ENCODE data around the gene ONECUT1. TPM values are rescaled to one million over a fixed set of nuclear protein-coding genes. Genes with fewer than 3 reads are reported as not detected.

The ONECUT1 gene
- total and polyA plus RNA-seq, 2 of the 8 experiments (the other 6 are each of a cell fraction or from before 2014, with no cell fraction given) = 0.65 to 6.4 TPM

DNA sequence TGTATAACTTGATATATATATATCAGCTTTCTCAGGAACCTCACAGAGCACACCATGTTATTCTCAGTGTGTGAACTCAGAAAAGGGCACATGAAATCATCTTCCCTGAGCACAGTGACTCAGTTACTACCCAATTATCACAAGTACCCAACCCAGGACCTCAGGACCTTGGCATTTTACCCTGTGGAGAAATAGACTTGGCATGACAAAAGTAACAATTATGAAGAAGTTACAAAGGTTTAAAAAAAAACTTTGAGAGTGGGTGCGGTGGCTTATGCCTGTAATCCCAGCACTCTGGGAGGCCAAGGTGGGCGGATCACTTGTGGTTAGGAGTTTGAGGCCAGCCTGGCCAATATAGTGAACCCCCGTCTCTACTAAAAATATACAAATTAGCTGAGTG is 52.4 kb downstream of the ONECUT1 start:
- no peak for FAIRE-seq
- H4K8ac ChIP-seq (ENCODE audit: extremely low read depth, insufficient read depth, low read length) = no peak overlapping the region
- H4K5ac ChIP-seq (ENCODE audit: insufficient read length, low read depth, low read length) = no peak overlapping the region
- H2AFZ ChIP-seq (ENCODE audit: low read length) = no peak overlapping the region
- H3K56ac ChIP-seq (replicated peaks; ENCODE audit: insufficient read length, low read depth, low read length) = no peak overlapping the region
- H2BK20ac ChIP-seq (ENCODE audit: low read length) = no peak overlapping the region
- 92% methylated on average over 3 of the region's 3 CpGs; no CpG with 5 or more reads in 1 of the 2 experiments for WGBS, 2 experiments (ENCODE audit: extremely low coverage in 1 of 2, insufficient coverage in 1 of 2, insufficient read length in 1 of 2, insufficient replicate concordance in 2 of 2, low coverage in 1 of 2, low lambda C conversion rate in 2 of 2, missing lambda C conversion rate in 1 of 2)
- H4K20me1 ChIP-seq (replicated peaks in 1 of 2; ENCODE audit: control insufficient read depth in 1 of 2, insufficient read depth in 2 of 2, low read length in 2 of 2) = no peaks in the 10 kb centered on the region
- no peak overlapping the region for H3K4ac ChIP-seq (replicated peaks; ENCODE audit: insufficient read length, low read depth, low read length)
- no peak overlapping the region for H2BK5ac ChIP-seq (ENCODE audit: low read depth, low read length)
- H3K27ac ChIP-seq (ENCODE audit: low read depth, low read length) = no peak overlapping the region
- no peaks in the 10 kb centered on the region for H3K79me2 ChIP-seq (ENCODE audit: control insufficient read depth in 1 of 2, insufficient read depth in 2 of 2, low read length in 2 of 2)
- no peak overlapping the region for H3K18ac ChIP-seq (ENCODE audit: extremely low read depth, low read length)
- CTCF ChIA-PET (ENCODE audit: partially characterized antibody) = interaction anchor here (0.7 to 1.7 kb wide), 6 partner anchors 15 to 481 kb away, joined by 3 to 5 read pairs (median 4); no protein-coding TSS in a partner anchor
- no peak overlapping the region for H2BK120ac ChIP-seq (replicated peaks; ENCODE audit: low read depth, low read length)
- DNase-seq (ENCODE audit: low read depth in 1 of 2, low spot score in 2 of 2) = peak in 1 of 2 experiments; percentile 28
- H3K9me3 ChIP-seq (ENCODE audit: insufficient read depth in 2 of 2, low read depth in 1 of 2, low read length in 1 of 2) = no peaks in the 10 kb centered on the region
- H3K23ac ChIP-seq (ENCODE audit: insufficient read length) = no peak overlapping the region
- no peak overlapping the region for H3K4me3 ChIP-seq (ENCODE audit: extremely low read depth in 1 of 4, insufficient read depth in 2 of 4, low read depth in 3 of 4, low read length in 4 of 4)
- H3K23me2 ChIP-seq (ENCODE audit: low read depth, low read length) = no peaks in the 10 kb centered on the region
- POLR2A ChIA-PET (ENCODE audit: partially characterized antibody) = no interaction called here
- no peak overlapping the region for H2BK15ac ChIP-seq (ENCODE audit: low read length)
- H4K91ac ChIP-seq (replicated peaks; ENCODE audit: insufficient read length, low read length) = no peak overlapping the region
- H3K4me2 ChIP-seq (ENCODE audit: insufficient read depth in 1 of 2, low read depth in 2 of 2, low read length in 2 of 2) = no peak overlapping the region
- no peaks in the 10 kb centered on the region for H3K27me3 ChIP-seq (replicated peaks in 1 of 4; ENCODE audit: control insufficient read depth in 3 of 4, extremely low read depth in 1 of 4, insufficient read depth in 3 of 4, low read length in 3 of 4)
- no peaks in the 10 kb centered on the region for H3K36me3 ChIP-seq (ENCODE audit: control insufficient read depth in 2 of 4, insufficient read depth in 4 of 4, low read length in 3 of 4)
- H3K4me1 ChIP-seq (replicated peaks in 1 of 4; ENCODE audit: control insufficient read depth in 3 of 4, insufficient read depth in 4 of 4, low read length in 3 of 4) = peaks cover 0 to 10% (median 1%) of the 10 kb centered on the region in 4 experiments; a peak in 4 of 7 replicates
- no peak overlapping the region for H3K9ac ChIP-seq (replicated peaks in 1 of 4; ENCODE audit: extremely low read depth in 1 of 4, low read depth in 3 of 4, low read length in 3 of 4)
- no peak overlapping the region for H3K14ac ChIP-seq (ENCODE audit: insufficient read length)
- no peak overlapping the region for H2BK12ac ChIP-seq (ENCODE audit: low read depth, low read length)
- H2AK5ac ChIP-seq (ENCODE audit: low read depth, low read length) = no peak overlapping the region
- no peaks in the 10 kb centered on the region for H3K79me1 ChIP-seq (ENCODE audit: low read depth, low read length)
- TF ChIP-seq, protein P1, sequence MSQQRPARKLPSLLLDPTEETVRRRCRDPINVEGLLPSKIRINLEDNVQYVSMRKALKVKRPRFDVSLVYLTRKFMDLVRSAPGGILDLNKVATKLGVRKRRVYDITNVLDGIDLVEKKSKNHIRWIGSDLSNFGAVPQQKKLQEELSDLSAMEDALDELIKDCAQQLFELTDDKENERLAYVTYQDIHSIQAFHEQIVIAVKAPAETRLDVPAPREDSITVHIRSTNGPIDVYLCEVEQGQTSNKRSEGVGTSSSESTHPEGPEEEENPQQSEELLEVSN (IDR thresholded peaks at IDR 0.05) = no peak
- TF ChIP-seq KDM5A (IDR thresholded peaks at IDR 0.05; ENCODE audit: low read length) (no peak), EP300 (IDR thresholded peaks at IDR 0.05; ENCODE audit: borderline replicate concordance in 1 of 2, low read depth in 2 of 2, low read length in 2 of 2) (no peak), CEBPB (IDR thresholded peaks at IDR 0.05; ENCODE audit: low read depth, low read length) (no peak), NRF1 (IDR thresholded peaks at IDR 0.05; ENCODE audit: low read depth, low read length) (no peak), PHF8 (conservative IDR thresholded peaks at IDR 0.05; ENCODE audit: low read depth, low read length) (no peak), GABPA (IDR thresholded peaks at IDR 0.05; ENCODE audit: borderline replicate concordance, insufficient read depth, low read length) (no peak), NANOG (IDR thresholded peaks at IDR 0.05; ENCODE audit: insufficient read depth, low read depth, low read length, poor library complexity, severe bottlenecking) (no peak), SIX5 (IDR thresholded peaks at IDR 0.05; ENCODE audit: low read depth, low read length) (no peak), YY1 (IDR thresholded peaks at IDR 0.05; ENCODE audit: low read depth, low read length) (no peak), SUZ12 (IDR thresholded peaks at IDR 0.05; ENCODE audit: low read length) (no peak), KDM4A (IDR thresholded peaks at IDR 0.05; ENCODE audit: low read depth, low read length, severe bottlenecking) (no peak)
- TF ChIP-seq, protein P2, sequence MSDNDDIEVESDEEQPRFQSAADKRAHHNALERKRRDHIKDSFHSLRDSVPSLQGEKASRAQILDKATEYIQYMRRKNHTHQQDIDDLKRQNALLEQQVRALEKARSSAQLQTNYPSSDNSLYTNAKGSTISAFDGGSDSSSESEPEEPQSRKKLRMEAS (IDR thresholded peaks at IDR 0.05) = no peak
